Body of pancreas (tissue), 4 donors: Measurements from ENCODE around the gene VGLL4. TPM values are rescaled to one million over a fixed set of nuclear protein-coding genes. Genes with fewer than 3 reads are reported as not detected.

Experiments used
- ATAC-seq: fragments of 150-250 bp; one replicate; pipeline ENCODE4 v1.9.1; 2016
- DNase-seq, 4 donors: peaks; one replicate each; pipeline ENCODE4 v3.0.0-alpha.2; 2019
- H3K27ac ChIP-seq, 4 donors: fragments of 200-600 bp; sonication (generic); 1 replicate in 3 of 4; 2 replicates in 1 of 4; pipeline versions ENCODE4 v1.5.1 to v1.6.1; 2016 to 2019; ENCODE audit warnings: mild to moderate bottlenecking in 1 of 4, mixed read lengths in 1 of 4, moderate library complexity in 1 of 4
- H3K27me3 ChIP-seq, 2 donors: fragments of 200-600 bp; sonication (generic); one replicate each; pipeline ENCODE4 v1.6.0; 2016; ENCODE audit warnings: mild to moderate bottlenecking in 1 of 2
- H3K36me3 ChIP-seq, 2 donors: fragments of 200-600 bp; sonication (generic); replicated peaks in 1 of 2; 2 replicates each; pipeline ENCODE4 v1.5.1; 2016; ENCODE audit warnings: low read depth in 2 of 2; ENCODE audit not compliant: insufficient read depth in 1 of 2
- H3K4me1 ChIP-seq: fragments of 200-600 bp; sonication (generic); one replicate; pipeline ENCODE4 v1.6.0; 2016
- H3K4me3 ChIP-seq, 2 donors: fragments of 200-600 bp; sonication (generic); 1 replicate in 1 of 2; 2 replicates in 1 of 2; pipeline ENCODE4 v1.5.1; 2016 to 2019
- H3K9me3 ChIP-seq, 3 donors: fragments of 200-600 bp; sonication (generic); 1 replicate in 2 of 3; 2 replicates in 1 of 3; pipeline ENCODE4 v1.5.1; 2016
- POLR2A ChIP-seq, 3 donors: fragments of 450-650 bp; IDR thresholded peaks; one replicate each; pipeline ENCODE4 v1.6.1; 2016; ENCODE audit warnings: antibody characterized with exemption in 3 of 3, mild to moderate bottlenecking in 2 of 3
- WGBS, 2 donors: methylation state at CpG; one replicate each; pipeline ENCODE4 v1.1.5; 2017; 5-methylcytosine and 5-hydroxymethylcytosine counted together
- intact Hi-C: fragments of 100-400 bp; cut with DNase I; formaldehyde crosslinking; loops from one replicate; pipeline ENCODE4 v1.15.1; 2023
- total RNA-seq, 2 donors: library from RNA; depleted of rRNA; stranded (reverse); fragments of >200 nt; gene quantifications; one replicate each; pipeline ENCODE4 v1.1.0, GENCODE V29; 2016
- TF ChIP-seq, protein P1 (sequence below), 7 experiments: fragments of 450-650 bp in 4 of 7; fragments of 200-600 bp in 3 of 7; sonication (generic) in 3 of 7; IDR thresholded peaks; one replicate each; pipeline ENCODE4 v1.5.1; 2016 to 2019; ENCODE audit warnings: antibody characterized with exemption in 7 of 7

Gene VGLL4
- total RNA-seq, 2 donors from 2014 or later, result 66.4 to 91.0 TPM

DNA sequence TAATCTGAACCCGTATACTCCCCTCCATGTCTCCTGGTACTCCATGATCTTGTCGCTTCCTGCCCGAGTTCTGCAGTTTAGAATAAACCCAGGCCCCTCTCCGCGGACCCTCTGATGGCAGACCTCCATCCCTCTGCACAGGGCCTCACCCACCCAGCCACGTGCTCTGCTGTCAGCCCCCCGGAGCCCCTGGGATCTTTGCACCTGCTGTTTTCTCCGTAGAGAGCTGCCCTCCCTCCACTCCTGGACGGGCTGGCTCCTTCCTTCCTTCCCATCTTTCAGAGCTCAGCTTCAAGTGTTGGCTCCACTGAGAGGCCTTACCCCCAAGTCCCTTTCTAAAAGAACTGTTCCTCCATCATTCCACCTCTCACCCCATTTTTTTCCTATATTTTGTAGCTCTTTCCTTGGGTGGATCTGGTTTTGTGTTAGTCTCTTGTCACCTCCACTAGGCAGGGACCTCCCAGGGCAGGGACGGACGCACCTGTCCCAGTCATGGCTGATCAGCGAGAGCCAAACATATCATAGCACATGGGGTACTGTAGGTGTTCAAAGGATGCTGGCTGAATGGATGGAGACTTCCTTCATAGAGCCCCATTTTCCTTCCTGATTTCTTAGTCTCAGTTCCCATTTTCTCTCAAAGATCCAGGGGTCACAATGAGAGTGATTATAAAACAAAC lies 106.6 kb downstream of the VGLL4 start:
- Histone ChIP-seq H3K36me3 (no peaks in the 10 kb centered on the region), H3K4me3 (no peak overlapping the region), H3K4me1 (no peaks in the 10 kb centered on the region), H3K9me3 (no peaks in the 10 kb centered on the region), H3K27ac (no peak overlapping the region), H3K27me3 (no peaks in the 10 kb centered on the region)
- ATAC-seq (no peak), DNase-seq (no peak)
- 85 to 86% methylated on average over 12 of the region's 12 CpGs for WGBS, 2 donors
- TF ChIP-seq POLR2A (IDR thresholded peaks at IDR 0.05), result no peak
- TF ChIP-seq, protein P1, sequence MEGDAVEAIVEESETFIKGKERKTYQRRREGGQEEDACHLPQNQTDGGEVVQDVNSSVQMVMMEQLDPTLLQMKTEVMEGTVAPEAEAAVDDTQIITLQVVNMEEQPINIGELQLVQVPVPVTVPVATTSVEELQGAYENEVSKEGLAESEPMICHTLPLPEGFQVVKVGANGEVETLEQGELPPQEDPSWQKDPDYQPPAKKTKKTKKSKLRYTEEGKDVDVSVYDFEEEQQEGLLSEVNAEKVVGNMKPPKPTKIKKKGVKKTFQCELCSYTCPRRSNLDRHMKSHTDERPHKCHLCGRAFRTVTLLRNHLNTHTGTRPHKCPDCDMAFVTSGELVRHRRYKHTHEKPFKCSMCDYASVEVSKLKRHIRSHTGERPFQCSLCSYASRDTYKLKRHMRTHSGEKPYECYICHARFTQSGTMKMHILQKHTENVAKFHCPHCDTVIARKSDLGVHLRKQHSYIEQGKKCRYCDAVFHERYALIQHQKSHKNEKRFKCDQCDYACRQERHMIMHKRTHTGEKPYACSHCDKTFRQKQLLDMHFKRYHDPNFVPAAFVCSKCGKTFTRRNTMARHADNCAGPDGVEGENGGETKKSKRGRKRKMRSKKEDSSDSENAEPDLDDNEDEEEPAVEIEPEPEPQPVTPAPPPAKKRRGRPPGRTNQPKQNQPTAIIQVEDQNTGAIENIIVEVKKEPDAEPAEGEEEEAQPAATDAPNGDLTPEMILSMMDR (IDR thresholded peaks at IDR 0.05), result no peak
- intact Hi-C loops, result no loop called here

DNA sequence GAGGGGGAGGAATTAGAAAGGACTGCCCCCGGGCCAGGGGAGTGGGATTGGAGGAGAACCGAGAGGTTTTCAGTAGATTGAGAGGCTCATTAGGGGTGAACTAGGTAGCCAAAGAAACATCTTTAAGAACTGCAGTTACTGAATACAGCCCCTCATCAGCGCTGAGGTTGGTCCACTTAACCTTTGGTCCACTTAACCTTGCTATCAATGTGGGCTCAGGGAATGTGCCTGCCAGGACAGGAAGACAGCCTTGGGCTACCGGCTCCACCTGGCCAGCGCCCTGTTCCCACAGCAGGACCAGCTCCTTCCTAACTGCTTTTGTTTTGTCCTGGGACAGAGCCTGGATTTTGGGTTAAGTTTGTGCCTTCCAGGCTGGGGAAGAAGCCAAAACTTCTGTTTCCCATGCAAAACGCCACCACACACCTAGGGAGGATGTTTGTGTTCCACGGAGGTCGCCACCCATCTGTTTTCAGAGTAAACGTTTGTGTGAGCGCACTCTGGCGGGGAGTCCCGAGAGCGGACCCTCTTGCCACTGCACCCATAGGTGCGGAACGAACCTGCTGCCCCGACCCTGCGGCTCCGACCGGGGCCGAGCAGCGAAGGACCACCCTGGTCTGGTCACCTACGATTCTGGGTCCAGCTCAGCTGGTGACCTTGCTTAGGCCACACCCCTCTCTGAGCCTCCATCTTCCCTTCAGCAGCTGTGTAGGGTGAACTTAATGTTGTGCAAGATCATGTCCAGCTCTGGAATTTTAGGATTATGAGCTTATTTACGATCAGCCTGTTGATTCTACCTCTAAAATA lies 107.4 kb downstream of the VGLL4 start:
- Histone ChIP-seq H3K27me3 (no peaks in the 10 kb centered on the region), H3K36me3 (no peaks in the 10 kb centered on the region), H3K9me3 (no peaks in the 10 kb centered on the region), H3K4me3 (no peak overlapping the region), H3K4me1 (no peaks in the 10 kb centered on the region), H3K27ac (no peak overlapping the region)
- TF ChIP-seq, protein P1 (IDR thresholded peaks at IDR 0.05), result no peak
- TF ChIP-seq POLR2A (IDR thresholded peaks at IDR 0.05), result no peak
- DNase-seq (no peak), ATAC-seq (no peak)
- 84 to 86% methylated on average over 21 to 22 of the region's 23 CpGs for WGBS, 2 donors
- intact Hi-C loops, result no loop called here

DNA sequence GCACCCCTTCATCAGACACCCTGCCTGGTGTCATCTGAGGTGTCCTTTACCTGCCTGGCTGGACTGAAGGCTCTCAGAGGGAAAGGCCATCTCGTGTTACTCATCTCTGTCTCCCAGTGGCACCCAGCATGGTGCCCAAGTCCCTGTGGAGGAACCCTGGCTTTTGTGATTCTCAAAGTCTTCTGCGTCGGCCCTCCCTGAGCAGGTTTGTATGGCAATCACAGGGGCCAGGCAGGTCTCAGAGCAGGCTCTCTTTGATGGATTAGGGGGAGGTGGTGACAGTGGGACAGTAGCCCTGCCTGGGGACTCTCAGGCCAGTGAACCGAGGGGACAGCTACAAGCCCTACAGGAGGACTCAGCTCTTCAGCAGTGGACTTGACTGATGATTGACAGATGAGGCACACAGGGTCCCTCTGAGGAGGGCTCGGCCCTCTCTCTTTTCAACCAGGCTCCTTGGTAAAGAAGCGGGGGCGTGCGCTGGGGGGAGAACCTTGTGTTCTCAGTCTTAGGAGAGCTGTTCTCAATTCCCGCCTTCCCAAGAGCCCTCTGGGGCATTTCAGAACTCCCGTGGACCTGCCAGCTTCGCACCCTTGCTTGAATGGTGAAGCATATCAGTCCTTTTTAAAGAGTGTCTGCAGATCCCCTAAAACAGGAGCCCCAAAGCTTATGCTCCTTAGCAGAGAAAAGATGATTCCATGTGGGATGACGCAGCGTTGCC lies 108.3 kb downstream of the VGLL4 start:
- Histone ChIP-seq H3K4me1 (no peaks in the 10 kb centered on the region), H3K36me3 (no peaks in the 10 kb centered on the region), H3K9me3 (no peaks in the 10 kb centered on the region), H3K27me3 (no peaks in the 10 kb centered on the region), H3K4me3 (no peak overlapping the region), H3K27ac (no peak overlapping the region)
- DNase-seq (no peak), ATAC-seq (no peak)
- 98 to 99% methylated on average over 10 to 13 of the region's 13 CpGs for WGBS, 2 donors
- intact Hi-C loops, result no loop called here
- no peak for TF ChIP-seq POLR2A (IDR thresholded peaks at IDR 0.05)
- TF ChIP-seq, protein P1 (IDR thresholded peaks at IDR 0.05), result no peak

DNA sequence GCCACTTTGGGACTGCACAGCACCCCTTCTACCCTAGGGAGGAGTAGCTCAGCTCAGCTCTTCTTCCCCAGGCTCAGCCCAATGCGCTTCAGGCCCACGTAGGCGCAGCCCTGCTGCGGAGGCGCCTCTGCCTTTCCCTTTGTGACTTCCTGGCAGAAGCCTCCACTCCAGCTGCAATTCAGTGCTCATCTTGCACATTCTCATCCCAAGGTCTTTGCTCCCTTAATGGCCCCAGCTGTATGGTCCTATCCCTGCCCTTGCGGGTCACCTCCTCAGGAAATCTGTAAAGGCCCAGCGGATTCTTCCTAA lies 109.0 kb downstream of the VGLL4 start:
- Histone ChIP-seq H3K36me3 (no peaks in the 10 kb centered on the region), H3K9me3 (no peaks in the 10 kb centered on the region), H3K27me3 (no peaks in the 10 kb centered on the region), H3K4me1 (no peaks in the 10 kb centered on the region), H3K4me3 (no peak overlapping the region), H3K27ac (no peak overlapping the region)
- 96 to 100% methylated on average over 3 to 7 of the region's 7 CpGs for WGBS, 2 donors
- no peak for TF ChIP-seq POLR2A (IDR thresholded peaks at IDR 0.05)
- TF ChIP-seq, protein P1 (IDR thresholded peaks at IDR 0.05), result no peak
- no peak for ATAC-seq
- no peak for DNase-seq
- intact Hi-C loops, result no loop called here
